ENCODE data around the gene ZNF358.

GRCh38 chr19:7513809-7514642 lies 1.9 kb upstream of the ZNF358 start:
- TF ChIP-seq CTCF (IDR thresholded peaks at IDR 0.05) = no peak
- no peak for TF ChIP-seq POLR2A (IDR thresholded peaks at IDR 0.05)

Data from testis (tissue), 2 donors.